Occipital lobe (tissue), 2 donors: Measurements from ENCODE around the gene ZAR1L. TPM values are rescaled to one million over a fixed set of nuclear protein-coding genes. Genes with fewer than 3 reads are reported as not detected.

Experiments used
- DNase-seq: peaks from one replicate; lab custom pipeline; 2025; lab: John Stamatoyannopoulos, UW
- total RNA-seq: library from RNA; depleted of rRNA; stranded (reverse); fragments of >200 nt; gene quantifications from one replicate; pipeline ENCODE4 v1.2.3, GENCODE V29; 2014

The ZAR1L gene
- total RNA-seq, 1 donor from 2014 or later, result not detected

DNA sequence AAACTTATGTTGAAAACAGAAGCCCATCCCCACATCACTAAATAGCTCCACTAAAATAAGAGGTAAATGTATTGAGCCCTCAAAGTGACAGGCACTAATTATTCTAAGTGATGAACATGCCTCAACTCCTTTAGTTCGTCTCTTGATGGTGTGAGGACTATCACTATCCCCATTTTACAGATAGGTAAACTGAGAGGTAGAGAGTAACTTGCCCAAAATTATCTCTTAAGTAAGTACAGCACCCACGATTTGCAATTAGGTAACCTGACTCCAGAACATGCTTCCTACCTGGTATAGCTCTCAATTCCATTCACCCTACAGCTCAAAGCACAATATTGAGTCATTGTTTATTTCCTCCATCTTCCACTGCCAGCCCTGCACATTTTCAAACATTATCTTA, 12.7 kb downstream of the ZAR1L start:
- DNase-seq, result no peak

GRCh38 chr13:32300920-32301319, 14.2 kb downstream of the ZAR1L start:
- no peak for DNase-seq

- DNase-seq, result no peak
Measured at GRCh38 chr13:32300406-32300805, 14.8 kb downstream of the ZAR1L start.

- DNase-seq, result no peak
Measured at GRCh38 chr13:32299893-32300292, 15.3 kb downstream of the ZAR1L start.

DNA sequence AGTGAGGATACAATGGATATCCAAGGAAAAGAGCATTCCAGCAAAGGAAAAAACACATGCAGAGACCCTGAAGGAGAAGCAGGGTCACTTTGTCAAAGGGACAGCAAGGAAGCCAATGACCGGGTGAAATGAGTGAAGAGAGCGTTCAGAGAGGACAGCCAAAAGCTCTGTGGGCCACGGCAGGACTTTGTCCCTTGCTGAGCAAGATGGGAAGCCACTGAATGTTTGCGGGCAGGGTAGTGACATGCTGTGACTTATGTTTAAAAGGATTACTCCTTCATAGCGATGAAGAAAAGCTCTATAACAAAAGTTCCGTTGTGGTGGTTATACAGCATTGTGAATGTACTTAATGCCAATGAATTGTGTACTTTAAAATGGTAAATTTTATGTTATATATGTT, 16.5 kb downstream of the ZAR1L start:
- DNase-seq, result no peak

DNA sequence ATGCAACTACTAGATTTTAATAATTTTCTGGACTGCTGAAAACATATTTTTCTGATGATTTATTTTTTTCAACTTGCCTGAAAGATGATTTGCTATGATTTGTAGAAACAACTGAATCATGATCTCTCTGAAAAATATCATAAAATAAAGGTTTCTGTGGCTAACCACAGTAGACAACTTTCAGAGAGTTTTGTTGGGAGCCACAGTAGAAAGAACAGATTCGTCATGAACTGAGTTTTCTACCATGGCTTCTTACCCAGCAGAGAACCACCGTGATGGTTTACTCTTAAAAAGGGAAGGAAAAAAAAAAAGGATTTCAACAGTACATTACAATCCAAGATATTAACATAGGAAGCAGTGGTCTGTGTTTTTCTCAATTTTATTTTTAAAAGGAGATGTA, 18.0 kb downstream of the ZAR1L start:
- no peak for DNase-seq

GRCh38 chr13:32285633-32285965, 29.6 kb downstream of the ZAR1L start:
- DNase-seq, result no peak

DNA sequence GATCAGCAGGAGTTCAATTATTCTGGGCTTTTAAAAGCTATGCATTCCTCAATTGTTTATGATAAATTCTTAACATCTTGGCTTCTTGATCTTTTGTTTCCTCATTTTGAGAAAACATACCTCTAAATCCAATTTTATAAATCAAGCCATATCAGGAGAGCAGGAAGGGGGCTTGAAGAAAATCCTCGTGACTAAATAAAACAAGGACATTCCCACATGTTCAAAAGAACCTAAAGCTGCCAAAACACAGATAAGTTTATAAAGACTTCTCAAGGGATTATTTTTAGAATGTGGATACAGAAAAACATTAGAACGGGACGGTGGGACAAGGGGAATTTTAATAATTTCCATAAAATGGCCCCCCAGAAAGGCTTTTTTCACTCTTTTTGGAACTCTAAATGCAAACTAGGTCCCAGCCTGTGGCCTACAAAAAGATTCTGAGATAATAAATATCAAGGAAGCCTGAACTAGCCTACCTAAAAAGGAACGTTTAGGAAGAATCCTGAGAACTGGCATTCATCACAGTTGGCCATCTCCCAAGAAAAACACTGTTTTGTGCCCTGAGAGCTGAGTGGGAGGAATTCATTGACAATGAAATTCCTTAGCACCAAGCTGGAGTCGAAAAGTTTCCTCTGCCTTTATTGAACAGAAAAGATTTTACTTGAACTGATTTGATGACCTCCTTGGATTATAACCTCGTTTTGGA, 30.1 kb downstream of the ZAR1L start:
- peak; percentile 12 for DNase-seq

DNA sequence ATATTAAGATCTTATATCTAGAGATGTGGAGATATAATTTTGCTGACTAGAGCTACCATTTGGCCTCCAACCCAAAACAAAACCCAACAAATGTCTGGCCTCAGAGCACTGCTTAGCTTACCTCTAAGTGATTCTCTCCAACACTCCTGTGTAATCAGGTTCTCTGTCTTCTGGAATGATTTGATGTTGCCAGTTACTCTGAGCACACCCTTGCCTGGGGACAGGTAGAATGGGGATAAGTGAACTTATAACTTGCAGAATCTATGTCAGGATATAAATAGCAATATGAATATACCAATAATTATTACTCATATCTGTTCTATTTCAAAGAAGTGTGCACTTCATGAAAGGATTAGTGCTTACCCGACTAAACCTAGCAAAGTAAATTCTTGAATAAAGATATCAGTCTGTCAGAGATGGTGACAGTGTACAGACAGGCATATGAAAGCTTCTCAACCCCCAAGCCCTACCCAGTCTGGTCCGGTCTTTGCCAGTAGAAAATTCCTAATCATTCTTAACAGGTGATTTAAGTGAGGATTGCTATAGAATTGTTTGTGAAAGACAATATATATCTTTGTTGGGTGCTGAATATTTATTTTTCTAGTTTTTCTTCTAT, 33.0 kb downstream of the ZAR1L start:
- no peak for DNase-seq

DNA sequence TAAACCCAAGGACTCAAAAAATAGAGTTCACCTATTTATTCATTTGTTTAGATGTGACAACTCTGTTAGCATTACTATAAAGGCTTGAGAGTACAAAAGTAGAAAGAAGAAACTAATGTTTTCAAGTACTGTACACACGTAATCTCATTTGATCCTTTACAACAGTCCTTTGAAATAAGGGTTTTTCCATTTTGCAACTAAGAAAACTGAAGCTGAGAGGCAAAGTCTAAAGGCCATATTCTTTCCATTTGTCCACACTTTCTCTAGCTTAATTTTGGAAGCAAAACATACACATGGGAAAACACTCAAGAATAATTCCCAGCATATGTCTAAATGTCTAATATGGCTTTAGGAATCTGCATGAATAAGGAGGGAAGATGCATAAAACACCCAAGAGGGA, 34.1 kb downstream of the ZAR1L start:
- no peak for DNase-seq

GRCh38 chr13:32278426-32278825, 36.7 kb downstream of the ZAR1L start:
- DNase-seq, result no peak

GRCh38 chr13:32277839-32278238, 37.3 kb downstream of the ZAR1L start:
- no peak for DNase-seq

- DNase-seq, result no peak
Measured at GRCh38 chr13:32272021-32272683, 43.0 kb downstream of the ZAR1L start.

DNA sequence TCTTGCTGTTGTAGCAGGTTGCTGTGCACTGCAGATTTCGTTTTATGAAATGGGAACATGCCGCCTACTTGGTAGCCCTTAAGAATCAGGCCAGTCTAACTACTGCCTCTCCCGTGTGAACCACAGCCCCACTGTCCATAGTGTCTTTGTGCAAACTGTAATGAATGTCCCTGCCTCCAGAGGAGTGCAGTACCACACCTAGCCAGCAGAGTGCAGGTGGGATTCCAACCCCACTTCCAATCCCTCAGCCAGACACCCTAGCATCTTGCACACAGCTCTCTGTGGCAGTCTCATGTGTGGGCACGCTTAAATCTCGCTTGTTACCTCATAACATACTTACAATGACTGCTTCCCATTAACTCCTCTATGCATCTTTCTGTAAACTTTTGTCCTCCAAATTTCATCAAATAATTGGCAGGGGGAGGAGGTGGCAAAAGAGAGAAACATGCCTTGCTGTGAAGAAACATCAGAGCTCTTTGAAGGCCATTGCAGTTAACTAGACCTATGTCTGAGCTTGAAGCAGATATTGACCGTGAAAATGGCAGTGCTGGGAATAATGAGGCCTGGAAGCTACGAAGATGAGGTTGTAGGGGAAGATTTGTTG, 47.2 kb downstream of the ZAR1L start:
- DNase-seq, result no peak

DNA sequence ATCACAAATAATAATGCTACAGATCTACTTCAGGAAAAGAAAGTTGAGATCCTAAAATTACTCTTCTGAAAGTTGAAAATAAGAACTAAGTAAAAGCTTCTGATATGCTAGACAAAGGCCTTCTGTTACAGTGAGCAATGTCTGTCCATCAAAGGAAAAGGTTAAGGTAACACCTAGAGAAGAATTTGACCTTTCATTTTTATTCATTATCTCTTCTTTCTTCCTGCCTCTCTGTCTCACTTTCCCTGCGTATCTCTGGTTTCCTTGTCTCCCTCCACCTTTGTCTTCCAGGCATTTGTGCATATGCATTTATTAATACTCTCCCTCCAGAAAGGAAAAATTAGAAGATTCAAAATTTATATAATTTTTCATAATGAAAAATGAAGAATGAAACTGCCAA, 49.0 kb downstream of the ZAR1L start:
- no peak for DNase-seq

- DNase-seq, result no peak
Measured at GRCh38 chr13:32265726-32266125, 49.4 kb downstream of the ZAR1L start.

- DNase-seq, result no peak
Measured at GRCh38 chr13:32264407-32264806, 50.8 kb downstream of the ZAR1L start.

DNA sequence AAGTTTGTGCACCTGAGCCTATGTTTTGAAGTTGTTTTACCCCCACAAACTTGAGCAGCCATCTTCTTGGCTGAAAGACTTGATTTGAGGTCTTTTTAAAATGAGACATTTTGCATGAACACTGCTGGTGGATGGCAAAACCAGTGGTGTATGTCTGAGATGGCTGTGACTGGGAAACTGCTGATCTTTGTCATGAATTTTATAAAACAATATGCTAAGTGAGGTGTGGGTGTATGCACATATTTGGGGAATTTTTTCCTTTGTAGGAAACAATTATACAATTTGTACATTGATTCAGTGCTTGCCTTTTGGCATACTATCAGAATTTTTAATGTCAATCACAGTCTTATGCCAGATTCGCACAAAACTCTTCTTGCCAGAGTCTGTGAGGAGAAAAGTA, 52.5 kb downstream of the ZAR1L start:
- no peak for DNase-seq

- DNase-seq, result no peak
Measured at GRCh38 chr13:32262165-32262564, 53.0 kb downstream of the ZAR1L start.

DNA sequence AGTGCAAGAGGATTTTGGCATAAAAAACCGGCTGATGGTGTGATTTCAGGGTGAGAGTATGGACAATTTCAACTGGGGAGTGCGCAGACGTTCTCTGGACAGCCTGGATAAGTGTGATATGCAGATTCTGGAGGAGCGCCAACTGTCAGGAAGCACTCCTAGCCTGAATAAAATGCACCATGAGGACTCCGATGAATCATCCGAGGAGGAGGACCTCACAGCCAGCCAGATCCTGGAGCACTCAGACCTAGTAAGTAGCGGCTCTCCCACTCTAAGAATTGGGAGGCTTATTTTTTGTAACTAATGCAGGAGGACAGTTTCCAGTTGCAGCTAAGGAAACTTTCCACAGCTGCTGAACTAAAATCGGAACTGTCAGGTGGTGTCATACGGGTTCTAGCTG, 53.6 kb downstream of the ZAR1L start:
- DNase-seq, result peak; percentile 59

- no peak for DNase-seq
Measured at GRCh38 chr13:32259116-32259515, 56.0 kb downstream of the ZAR1L start.

GRCh38 chr13:32257649-32258048, 57.5 kb downstream of the ZAR1L start:
- DNase-seq, result no peak

DNA sequence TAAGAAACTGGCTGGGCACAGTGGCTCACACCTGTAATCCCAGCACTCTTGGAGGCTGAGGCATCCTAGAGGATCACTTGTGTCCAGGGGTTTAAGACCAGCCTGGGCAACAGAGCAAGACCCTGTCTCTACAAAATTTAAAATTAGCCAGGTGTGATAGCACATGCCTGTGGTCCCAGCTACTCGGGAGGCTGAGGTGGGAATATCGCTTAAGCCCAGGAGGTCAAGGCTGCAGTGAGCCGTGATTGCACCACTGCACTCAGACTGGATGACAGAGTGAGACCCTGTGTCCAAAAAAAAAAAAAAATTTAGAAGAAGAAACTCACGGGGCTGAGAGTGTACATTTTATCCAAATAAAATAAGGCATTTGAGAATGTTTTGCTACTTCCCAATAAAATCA, 58.9 kb downstream of the ZAR1L start:
- DNase-seq, result no peak
